T47D (cell line): ENCODE data around the gene TBCD.

Experiments used
- DNase-seq, 2 experiments: peaks; one replicate each; pipeline versions ENCODE4 v3.0.0 to v3.0.0-alpha.2; 2011 to 2012; ENCODE audit warnings: low read depth in 1 of 2, low spot score in 1 of 2
- JUND ChIP-seq: IDR thresholded peaks from 2 replicates; pipeline ENCODE4 v1.6.1; 2012; ENCODE audit warnings: low read depth
- in situ Hi-C: cut with HindIII; loops from 2 replicates; pipeline ENCODE4 v1.10.0; 2016; ENCODE audit warnings: low sequenced_read_pairs, low pct_unique_long_range_greater_than_20kb

TBCD gene

GRCh38 chr17:82815790-82816305 lies 64.0 kb downstream of the TBCD start:
- in situ Hi-C loops: no loop called here
- no peak for DNase-seq
- TF ChIP-seq JUND: no peak

GRCh38 chr17:82816358-82816757 lies 64.5 kb downstream of the TBCD start:
- in situ Hi-C loops: no loop called here
- no peak for TF ChIP-seq JUND
- no peak for DNase-seq

- in situ Hi-C loops: no loop called here
- TF ChIP-seq JUND: no peak
- DNase-seq: no peak
These were observed 66.1 kb downstream of the TBCD start for GRCh38 chr17:82817947-82818346.

GRCh38 chr17:82820278-82821251 lies 68.7 kb downstream of the TBCD start:
- DNase-seq: no peak
- in situ Hi-C loops: no loop called here
- TF ChIP-seq JUND: no peak

- in situ Hi-C loops: no loop called here
- TF ChIP-seq JUND: no peak
- DNase-seq: no peak
These were observed 69.7 kb downstream of the TBCD start for GRCh38 chr17:82821554-82821953.

- DNase-seq: no peak
- in situ Hi-C loops: no loop called here
- no peak for TF ChIP-seq JUND
These were observed 70.4 kb downstream of the TBCD start for GRCh38 chr17:82822281-82822680.

- no peak for DNase-seq
- in situ Hi-C loops: no loop called here
- TF ChIP-seq JUND: no peak
These were observed 71.1 kb downstream of the TBCD start for GRCh38 chr17:82823004-82823403.

- no peak for TF ChIP-seq JUND
- DNase-seq: no peak
- in situ Hi-C loops: no loop called here
These were observed 73.8 kb downstream of the TBCD start for GRCh38 chr17:82825540-82826124.

GRCh38 chr17:82826211-82826610 lies 74.3 kb downstream of the TBCD start:
- in situ Hi-C loops: no loop called here
- TF ChIP-seq JUND: no peak
- no peak for DNase-seq

- no peak for DNase-seq
- TF ChIP-seq JUND: no peak
- in situ Hi-C loops: no loop called here
These were observed 75.1 kb downstream of the TBCD start for GRCh38 chr17:82826956-82827355.

- in situ Hi-C loops: no loop called here
- no peak for TF ChIP-seq JUND
- DNase-seq: no peak
These were observed 77.1 kb downstream of the TBCD start for GRCh38 chr17:82828875-82829487.

GRCh38 chr17:82830249-82830661 lies 78.4 kb downstream of the TBCD start:
- DNase-seq: no peak
- TF ChIP-seq JUND: no peak
- in situ Hi-C loops: no loop called here
